Measurements from ENCODE around the gene WFIKKN1.

Gene WFIKKN1

GRCh38 chr16:642189-643049 is 11.6 kb downstream of the WFIKKN1 start:
- peak; percentile 9; the same call in 2 of the 3 replicates for ATAC-seq
- TF ChIP-seq ISL1 (CRISPR knock-in tag; IDR thresholded peaks at IDR 0.05), result no peak
- TF ChIP-seq, protein P1, sequence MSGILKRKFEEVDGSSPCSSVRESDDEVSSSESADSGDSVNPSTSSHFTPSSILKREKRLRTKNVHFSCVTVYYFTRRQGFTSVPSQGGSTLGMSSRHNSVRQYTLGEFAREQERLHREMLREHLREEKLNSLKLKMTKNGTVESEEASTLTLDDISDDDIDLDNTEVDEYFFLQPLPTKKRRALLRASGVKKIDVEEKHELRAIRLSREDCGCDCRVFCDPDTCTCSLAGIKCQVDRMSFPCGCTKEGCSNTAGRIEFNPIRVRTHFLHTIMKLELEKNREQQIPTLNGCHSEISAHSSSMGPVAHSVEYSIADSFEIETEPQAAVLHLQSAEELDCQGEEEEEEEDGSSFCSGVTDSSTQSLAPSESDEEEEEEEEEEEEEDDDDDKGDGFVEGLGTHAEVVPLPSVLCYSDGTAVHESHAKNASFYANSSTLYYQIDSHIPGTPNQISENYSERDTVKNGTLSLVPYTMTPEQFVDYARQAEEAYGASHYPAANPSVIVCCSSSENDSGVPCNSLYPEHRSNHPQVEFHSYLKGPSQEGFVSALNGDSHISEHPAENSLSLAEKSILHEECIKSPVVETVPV (CRISPR knock-in tag; IDR thresholded peaks at IDR 0.05), result peak; percentile 38; the same call in 1 of the 2 replicates

DNA sequence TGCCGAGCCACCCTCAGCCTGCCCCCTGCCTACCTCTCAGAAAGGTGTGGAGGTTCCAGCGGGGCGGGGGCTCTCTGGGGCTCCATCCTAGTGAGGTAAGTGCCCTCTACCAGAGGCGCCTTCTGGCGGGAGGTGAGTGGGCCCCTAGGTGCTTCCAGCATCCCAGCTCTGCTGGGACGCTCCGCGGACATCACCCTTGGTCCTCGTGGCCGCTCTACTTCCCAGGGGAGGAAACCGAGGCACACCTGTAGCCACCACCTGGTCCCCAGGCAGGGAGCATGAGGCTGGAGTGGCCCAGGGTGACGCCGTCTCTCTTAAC is 12.2 kb downstream of the WFIKKN1 start:
- ATAC-seq, result no peak
- TF ChIP-seq CREB5 (CRISPR knock-in tag; IDR thresholded peaks at IDR 0.05; ENCODE audit: low read depth) (no peak), ZNF565 (CRISPR knock-in tag; conservative IDR thresholded peaks at IDR 0.05; ENCODE audit: low read depth) (no peak), SNAI2 (CRISPR knock-in tag; IDR thresholded peaks at IDR 0.05) (no peak), ESRRG (CRISPR knock-in tag; IDR thresholded peaks at IDR 0.05) (no peak), ZFP30 (CRISPR knock-in tag; IDR thresholded peaks at IDR 0.05) (no peak), OSR1 (CRISPR knock-in tag; IDR thresholded peaks at IDR 0.05) (no peak)

GRCh38 chr16:644556-644955 is 13.8 kb downstream of the WFIKKN1 start:
- TF ChIP-seq, protein P2, sequence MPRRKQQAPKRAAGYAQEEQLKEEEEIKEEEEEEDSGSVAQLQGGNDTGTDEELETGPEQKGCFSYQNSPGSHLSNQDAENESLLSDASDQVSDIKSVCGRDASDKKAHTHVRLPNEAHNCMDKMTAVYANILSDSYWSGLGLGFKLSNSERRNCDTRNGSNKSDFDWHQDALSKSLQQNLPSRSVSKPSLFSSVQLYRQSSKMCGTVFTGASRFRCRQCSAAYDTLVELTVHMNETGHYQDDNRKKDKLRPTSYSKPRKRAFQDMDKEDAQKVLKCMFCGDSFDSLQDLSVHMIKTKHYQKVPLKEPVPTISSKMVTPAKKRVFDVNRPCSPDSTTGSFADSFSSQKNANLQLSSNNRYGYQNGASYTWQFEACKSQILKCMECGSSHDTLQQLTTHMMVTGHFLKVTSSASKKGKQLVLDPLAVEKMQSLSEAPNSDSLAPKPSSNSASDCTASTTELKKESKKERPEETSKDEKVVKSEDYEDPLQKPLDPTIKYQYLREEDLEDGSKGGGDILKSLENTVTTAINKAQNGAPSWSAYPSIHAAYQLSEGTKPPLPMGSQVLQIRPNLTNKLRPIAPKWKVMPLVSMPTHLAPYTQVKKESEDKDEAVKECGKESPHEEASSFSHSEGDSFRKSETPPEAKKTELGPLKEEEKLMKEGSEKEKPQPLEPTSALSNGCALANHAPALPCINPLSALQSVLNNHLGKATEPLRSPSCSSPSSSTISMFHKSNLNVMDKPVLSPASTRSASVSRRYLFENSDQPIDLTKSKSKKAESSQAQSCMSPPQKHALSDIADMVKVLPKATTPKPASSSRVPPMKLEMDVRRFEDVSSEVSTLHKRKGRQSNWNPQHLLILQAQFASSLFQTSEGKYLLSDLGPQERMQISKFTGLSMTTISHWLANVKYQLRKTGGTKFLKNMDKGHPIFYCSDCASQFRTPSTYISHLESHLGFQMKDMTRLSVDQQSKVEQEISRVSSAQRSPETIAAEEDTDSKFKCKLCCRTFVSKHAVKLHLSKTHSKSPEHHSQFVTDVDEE (CRISPR knock-in tag; IDR thresholded peaks at IDR 0.05), result no peak
- TF ChIP-seq, protein P1 (CRISPR knock-in tag; IDR thresholded peaks at IDR 0.05), result no peak
- ATAC-seq, result no peak

GRCh38 chr16:645852-646678 is 15.3 kb downstream of the WFIKKN1 start:
- ATAC-seq, result no peak
- no peak for TF ChIP-seq ZFP3 (CRISPR knock-in tag; IDR thresholded peaks at IDR 0.05)
- TF ChIP-seq, protein P3, sequence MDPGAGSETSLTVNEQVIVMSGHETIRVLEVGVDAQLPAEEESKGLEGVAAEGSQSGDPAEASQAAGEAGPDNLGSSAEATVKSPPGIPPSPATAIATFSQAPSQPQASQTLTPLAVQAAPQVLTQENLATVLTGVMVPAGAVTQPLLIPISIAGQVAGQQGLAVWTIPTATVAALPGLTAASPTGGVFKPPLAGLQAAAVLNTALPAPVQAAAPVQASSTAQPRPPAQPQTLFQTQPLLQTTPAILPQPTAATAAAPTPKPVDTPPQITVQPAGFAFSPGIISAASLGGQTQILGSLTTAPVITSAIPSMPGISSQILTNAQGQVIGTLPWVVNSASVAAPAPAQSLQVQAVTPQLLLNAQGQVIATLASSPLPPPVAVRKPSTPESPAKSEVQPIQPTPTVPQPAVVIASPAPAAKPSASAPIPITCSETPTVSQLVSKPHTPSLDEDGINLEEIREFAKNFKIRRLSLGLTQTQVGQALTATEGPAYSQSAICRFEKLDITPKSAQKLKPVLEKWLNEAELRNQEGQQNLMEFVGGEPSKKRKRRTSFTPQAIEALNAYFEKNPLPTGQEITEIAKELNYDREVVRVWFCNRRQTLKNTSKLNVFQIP (CRISPR knock-in tag; IDR thresholded peaks at IDR 0.05; ENCODE audit: borderline replicate concordance, low read depth), result no peak
- no peak for TF ChIP-seq ZC3H10 (CRISPR knock-in tag; IDR thresholded peaks at IDR 0.05)
- TF ChIP-seq ISL1 (CRISPR knock-in tag; IDR thresholded peaks at IDR 0.05), result no peak
- no peak for TF ChIP-seq ZNF8 (CRISPR knock-in tag; IDR thresholded peaks at IDR 0.05)
- no peak for TF ChIP-seq ZNF70 (CRISPR knock-in tag; IDR thresholded peaks at IDR 0.05)

DNA sequence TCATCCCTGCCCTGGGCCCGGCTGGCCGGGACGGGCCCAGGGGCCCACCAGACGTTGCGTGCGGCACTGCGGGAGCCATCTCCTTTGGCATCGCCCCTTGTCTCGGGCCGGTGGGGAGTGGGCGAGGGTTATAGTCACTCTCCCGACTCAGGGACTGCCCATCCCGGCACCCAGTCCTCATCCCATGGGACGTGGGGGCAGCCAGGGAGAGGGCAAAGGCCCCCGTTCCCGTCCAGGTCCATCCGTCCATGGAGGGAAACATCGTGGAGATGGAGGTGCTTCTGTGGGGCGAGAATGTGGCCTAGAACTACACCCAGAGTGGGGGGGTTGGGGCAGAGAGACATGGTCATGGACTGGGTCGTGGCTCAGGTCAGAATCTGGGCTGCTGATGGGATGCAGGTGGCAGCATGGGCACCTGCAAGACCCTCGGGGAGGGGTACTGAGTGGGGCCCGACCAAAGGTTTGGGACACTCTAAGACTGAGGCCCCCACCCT is 15.9 kb downstream of the WFIKKN1 start:
- ATAC-seq, result no peak
- TF ChIP-seq GLIS3 (CRISPR knock-in tag; IDR thresholded peaks at IDR 0.05), result no peak
- TF ChIP-seq BACH2 (CRISPR knock-in tag; IDR thresholded peaks at IDR 0.05; ENCODE audit: borderline replicate concordance), result no peak
- TF ChIP-seq TCF4 (CRISPR knock-in tag; IDR thresholded peaks at IDR 0.05; ENCODE audit: borderline replicate concordance), result no peak
- no peak for TF ChIP-seq CREB5 (CRISPR knock-in tag; IDR thresholded peaks at IDR 0.05; ENCODE audit: low read depth)
- TF ChIP-seq ZFP3 (CRISPR knock-in tag; IDR thresholded peaks at IDR 0.05), result no peak
- no peak for TF ChIP-seq ARNTL (CRISPR knock-in tag; IDR thresholded peaks at IDR 0.05; ENCODE audit: borderline replicate concordance, low read depth)
- no peak for TF ChIP-seq PPARA (CRISPR knock-in tag; IDR thresholded peaks at IDR 0.05; ENCODE audit: borderline replicate concordance)
- TF ChIP-seq, protein P2 (CRISPR knock-in tag; IDR thresholded peaks at IDR 0.05), result no peak

All from SK-N-SH treated with all-trans-retinoic acid at 6 μM for 48 hours (cell line).